Metanephros (tissue), 2 donors: ENCODE data around the gene AS3MT. TPM values are rescaled to one million over a fixed set of nuclear protein-coding genes. Genes with fewer than 3 reads are reported as not detected.

Experiments
- small RNA-seq: library from RNA; depleted of rRNA; stranded (forward); fragments of <200 nt; gene quantifications from one replicate; pipeline ENCODE3, GENCODE V24; 2014; ENCODE audit warnings: low replicate concordance
- total RNA-seq: library from RNA; depleted of rRNA; stranded (reverse); fragments of >200 nt; gene quantifications from one replicate; pipeline ENCODE4 v1.2.3, GENCODE V29; 2014

AS3MT gene
- total RNA-seq, result 8.0 TPM

GRCh38 chr10:102869258-102870198 is at the start of gene AS3MT:
TSS of gene AS3MT (plus strand) at chr10:102869470. CDS start at chr10:102869593, 123 bp downstream.

GRCh38 chr10:102837230-102837721 is 32.0 kb upstream of the AS3MT start, which contains the start of gene CYP17A1:
TSS of gene CYP17A1 (minus strand) at chr10:102837413. CDS start at chr10:102837361, 52 bp downstream.

DNA sequence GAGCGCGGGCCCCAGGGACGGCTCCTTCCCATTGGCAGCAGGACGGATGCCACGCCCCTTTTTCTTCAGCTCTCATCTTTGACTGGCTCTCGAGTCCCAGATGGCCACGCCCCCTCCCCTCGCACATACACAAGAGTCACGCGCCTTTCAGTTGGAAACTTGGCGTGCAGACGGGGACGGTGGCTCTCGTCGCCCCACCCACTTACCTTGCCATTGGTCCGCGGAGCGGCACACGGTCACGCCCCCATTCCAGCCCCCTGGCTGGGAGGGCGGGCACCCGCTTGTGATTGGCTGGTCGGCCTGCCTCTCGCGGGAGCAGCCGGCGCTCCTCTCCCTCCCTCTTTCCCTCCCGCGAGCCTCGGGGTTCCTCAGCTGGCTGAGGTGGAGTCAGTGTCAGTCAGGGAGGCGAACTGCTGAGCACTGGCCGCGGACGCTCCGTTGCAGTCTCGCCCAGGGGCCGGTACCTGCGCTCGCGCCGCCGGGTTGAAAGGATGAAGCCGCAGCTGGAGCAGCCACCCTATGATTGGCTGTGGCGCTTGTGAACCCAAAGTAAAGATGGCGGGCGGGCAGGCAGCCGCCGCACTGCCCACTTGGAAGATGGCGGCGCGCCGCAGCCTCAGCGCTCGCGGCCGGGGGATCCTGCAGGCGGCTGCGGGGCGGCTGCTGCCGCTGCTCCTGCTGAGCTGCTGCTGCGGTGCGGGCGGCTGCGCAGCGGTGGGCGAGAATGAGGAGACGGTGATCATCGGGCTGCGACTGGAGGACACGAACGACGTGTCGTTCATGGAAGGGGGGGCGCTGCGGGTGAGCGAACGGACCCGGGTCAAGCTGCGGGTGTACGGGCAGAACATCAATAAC is 48.9 kb downstream of the AS3MT start, which contains the start of gene CNNM2:
TSS of gene CNNM2 (plus strand) at position 333 of the 855 bp plus-strand sequence. CDS start at position 520, 187 bp downstream.

Small RNAs within 50 kb of the gene (small RNA-seq; reads per million reads assigned to genes)
- not detected for gene AS3MT
- gene RF00026, result not detected

Other genes with a start within 250 kb of the AS3MT start
- gene TRIM8, start 225.0 kb upstream of the AS3MT start, total RNA-seq, result 98.5 TPM
- gene ARL3, start 155.1 kb upstream of the AS3MT start, total RNA-seq, result 9.5 TPM
- 44.4 TPM for gene SFXN2, start 154.8 kb upstream of the AS3MT start, total RNA-seq
- 56.6 TPM for gene WBP1L, start 125.5 kb upstream of the AS3MT start, total RNA-seq
- gene CYP17A1, start 32.1 kb upstream of the AS3MT start, total RNA-seq, result 2.7 TPM
- gene BORCS7, start 15.2 kb upstream of the AS3MT start, total RNA-seq, result 32.9 TPM
- gene CNNM2, start 48.8 kb downstream of the AS3MT start, total RNA-seq, result 21.8 TPM